ENCODE results near the gene CLCF1.

CLCF1 gene

DNA sequence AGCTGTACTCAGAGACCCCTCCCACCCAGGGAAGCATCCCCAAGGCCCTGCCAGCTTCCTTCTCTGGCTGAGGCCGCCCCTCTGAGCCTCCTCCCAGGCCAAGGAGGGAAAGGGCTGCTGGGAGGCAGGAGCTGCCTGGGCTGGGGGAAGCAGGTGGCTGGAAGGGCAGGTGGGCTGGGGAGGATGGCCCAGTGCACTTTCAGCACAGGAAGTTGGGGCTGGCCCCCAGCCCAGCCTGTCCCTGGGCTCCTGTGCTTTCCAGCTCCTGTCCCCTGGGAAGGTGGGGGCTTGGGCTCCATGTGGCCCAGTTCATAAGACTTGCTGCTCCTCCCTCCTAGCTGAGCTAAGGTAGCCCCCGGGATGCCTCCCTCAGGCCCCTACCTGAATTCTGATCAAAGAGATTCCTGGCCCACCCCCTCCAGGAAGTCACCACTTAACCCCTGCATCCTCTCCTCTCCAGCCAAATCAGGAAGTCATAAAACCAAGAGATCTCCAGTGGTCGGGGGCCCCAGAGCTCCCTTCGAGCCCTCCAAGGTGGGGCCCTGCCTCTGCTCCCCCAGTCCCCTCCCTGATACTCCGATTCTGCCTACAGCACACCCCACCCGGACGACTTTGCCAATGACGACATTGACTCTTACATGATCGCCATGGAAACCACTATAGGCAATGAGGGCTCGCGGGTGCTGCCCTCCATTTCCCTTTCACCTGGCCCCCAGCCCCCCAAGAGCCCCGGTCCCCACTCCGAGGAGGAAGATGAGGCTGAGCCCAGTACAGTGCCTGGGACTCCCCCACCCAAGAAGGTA, 23.4 kb upstream of the CLCF1 start:
- no peak overlapping the region for H3K27ac ChIP-seq
- DNase-seq (ENCODE audit: low read depth, low spot score) = no peak

DNA sequence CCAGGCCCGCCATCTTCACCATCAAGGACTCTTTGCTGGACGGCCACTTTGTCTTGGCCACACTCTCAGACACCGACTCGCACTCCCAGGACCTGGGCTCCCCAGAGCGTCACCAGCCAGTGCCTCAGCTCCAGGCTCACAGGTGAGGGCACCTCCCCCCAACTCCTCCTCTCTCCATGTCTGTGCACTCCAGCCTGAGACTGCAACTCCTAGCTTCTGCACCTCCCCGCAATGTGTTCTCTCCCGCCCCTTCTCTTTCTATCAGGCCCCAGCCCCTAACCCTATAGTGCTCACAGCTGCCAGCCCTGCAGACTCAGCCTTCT, 22.8 kb upstream of the CLCF1 start:
- DNase-seq (ENCODE audit: low read depth, low spot score) = no peak
- H3K27ac ChIP-seq = no peak overlapping the region

DNA sequence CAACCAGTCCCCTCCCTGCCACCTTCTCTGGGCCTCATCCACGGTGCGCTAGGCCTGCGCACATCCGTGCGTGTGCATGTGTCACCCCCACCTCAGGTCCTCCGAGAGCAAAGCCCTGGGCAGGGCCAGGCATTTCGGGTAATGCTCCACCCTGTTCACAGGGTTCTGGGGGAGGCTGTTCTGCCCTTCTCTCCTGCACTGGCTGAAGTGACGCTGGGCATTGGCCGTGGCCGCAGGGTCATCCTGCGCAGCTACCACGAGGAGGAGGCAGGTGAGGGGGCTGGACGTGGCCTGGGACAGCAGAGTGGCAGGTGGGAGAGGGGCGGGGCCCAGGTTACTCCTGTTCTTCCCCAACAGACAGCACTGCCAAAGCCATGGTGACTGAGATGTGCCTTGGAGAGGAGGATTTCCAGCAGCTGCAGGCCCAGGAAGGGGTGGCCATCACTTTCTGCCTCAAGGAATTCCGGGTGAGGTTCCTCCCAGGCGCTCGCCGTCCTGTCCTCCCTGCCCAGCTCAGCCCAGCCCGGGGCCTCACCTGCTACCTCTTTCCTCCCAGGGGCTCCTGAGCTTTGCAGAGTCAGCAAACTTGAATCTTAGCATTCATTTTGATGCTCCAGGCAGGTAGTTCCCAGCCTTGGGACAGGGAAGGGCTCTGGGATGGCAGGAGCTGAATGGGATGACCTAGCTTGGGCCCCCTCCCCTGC, 22.3 kb upstream of the CLCF1 start:
- no peak overlapping the region for H3K27ac ChIP-seq
- no peak for DNase-seq (ENCODE audit: low read depth, low spot score)

DNA sequence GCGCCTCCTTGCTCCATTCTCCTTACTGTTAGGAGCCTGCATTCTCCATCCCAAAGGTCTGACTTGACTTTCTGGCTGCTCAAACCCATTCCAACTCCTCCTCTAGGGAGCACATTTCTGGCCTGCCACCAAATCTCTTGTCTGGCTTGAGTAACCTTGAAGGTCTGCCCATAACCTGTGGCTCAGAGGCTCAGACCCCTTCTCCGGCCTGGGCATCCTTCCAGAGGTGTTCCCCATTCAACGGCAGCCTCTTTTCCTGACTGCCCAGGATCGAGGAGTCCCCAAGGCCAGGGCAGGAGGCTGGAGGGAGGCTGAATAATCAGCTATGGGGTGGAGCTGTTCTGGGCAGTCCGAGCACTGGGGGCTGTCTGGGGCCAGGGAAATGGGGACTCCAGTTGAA, 20.6 kb upstream of the CLCF1 start:
- no peak for DNase-seq (ENCODE audit: low read depth, low spot score)
- no peak overlapping the region for H3K27ac ChIP-seq

DNA sequence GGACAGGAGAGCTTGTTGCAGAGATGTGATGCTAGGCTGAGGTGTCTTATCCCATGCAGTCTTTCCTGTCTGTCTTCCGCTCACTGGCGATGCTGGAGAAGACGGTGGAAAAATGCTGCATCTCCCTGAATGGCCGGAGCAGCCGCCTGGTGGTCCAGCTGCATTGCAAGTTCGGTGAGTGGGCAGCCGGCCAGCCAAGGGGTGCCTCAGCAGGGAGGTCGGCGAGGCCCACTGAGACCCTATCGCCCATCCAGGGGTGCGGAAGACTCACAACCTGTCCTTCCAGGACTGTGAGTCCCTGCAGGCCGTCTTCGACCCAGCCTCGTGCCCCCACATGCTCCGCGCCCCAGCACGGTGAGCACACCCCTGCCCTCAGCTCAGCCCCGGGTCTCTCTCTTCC, 20.0 kb upstream of the CLCF1 start:
- no peak overlapping the region for H3K27ac ChIP-seq
- DNase-seq (ENCODE audit: low read depth, low spot score) = no peak

DNA sequence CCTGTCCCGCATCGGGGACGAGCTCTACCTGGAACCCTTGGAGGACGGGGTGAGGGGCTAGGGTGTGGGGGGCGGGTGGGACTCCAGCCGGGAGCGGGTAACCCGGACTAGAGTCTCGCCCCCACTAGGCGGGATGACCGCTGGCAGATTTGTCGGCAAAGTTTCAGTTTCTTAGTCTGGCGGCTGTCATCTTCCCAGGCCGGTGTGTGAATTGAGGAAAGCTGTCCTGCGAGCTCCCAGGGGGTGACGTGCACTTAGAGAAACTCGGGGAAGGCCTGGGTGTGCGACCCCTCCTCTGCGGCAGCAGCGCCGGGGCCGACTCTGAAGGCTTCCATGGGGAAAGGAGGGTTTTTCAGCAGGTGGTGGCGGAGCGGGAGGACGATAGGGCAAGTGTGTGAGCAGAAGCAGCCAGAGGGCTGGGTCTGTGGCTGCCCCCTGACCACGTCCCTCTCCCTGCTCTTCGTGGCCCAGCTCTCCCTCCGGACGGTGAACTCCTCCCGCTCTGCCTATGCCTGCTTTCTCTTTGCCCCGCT, 18.9 kb upstream of the CLCF1 start:
- no peak for DNase-seq (ENCODE audit: low read depth, low spot score)
- no peak overlapping the region for H3K27ac ChIP-seq

DNA sequence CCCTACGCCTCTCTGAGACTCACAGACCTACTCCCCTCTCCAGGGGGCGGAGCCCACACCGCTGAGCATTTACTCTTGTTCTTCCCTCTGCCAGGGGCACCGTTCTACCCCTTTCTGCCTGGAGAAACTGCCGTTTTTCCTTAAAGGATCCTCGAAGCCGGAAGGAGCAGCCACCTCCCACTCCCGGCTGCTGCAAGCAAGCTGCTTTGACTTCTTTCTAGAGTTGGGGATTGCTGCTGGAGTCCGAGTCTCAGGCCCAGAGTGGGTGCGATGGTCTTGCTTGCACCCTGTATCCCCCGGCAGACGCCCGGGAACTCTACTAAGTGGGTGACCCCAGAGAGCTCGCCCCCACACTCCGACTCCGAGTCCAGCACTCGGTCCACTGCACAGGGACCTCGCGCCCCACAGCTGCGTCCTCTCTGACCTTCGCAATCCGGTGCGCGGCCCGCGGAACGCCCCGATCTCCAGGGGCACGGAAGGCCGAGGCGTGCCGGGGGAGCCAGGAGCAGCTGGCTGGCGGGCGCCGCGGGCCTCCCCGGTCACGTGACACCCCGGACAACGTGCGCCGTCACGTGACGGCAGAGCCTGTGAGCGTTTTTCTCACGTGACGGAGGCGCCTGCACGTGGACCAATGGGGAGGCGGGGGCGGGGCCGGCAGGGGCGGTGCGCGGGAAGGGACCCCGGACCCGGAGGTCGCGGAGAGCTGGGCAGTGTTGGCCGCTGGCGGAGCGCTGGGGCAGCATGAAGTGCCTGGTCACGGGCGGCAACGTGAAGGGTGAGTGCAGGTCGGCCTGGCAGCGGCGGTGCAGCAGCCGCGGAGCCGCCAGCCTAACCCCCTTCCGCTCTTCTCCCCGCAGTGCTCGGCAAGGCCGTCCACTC, 18.1 kb upstream of the CLCF1 start, which contains the start of gene RAD9A:
RAD9A (plus strand) TSS at position 683 of the 879 bp plus-strand sequence; CDS start at position 742, 59 bp downstream.
- DNase-seq (ENCODE audit: low read depth, low spot score) = no peak
- H3K27ac ChIP-seq = peak within 1 kb of the TSS; percentile 35

DNA sequence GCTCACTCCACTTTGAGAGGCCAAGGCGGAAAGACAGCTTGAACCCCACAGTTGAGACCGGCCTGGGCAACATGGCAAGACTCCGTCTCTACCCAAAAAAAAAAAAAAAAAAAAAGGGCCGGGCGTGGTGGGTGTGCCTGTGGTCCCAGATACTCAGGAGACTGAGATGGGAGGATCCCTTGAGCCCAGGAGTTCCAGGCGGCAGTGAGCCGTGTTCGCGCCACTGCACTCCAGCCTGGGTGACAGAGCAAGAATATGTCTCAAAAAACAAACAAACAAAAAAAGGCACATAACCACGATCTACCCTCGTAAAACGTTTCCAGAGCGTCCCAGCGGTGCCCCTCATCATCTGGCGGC, 17.5 kb upstream of the CLCF1 start:
- H3K27ac ChIP-seq = peak overlapping the region; percentile 35
- DNase-seq (ENCODE audit: low read depth, low spot score) = no peak

DNA sequence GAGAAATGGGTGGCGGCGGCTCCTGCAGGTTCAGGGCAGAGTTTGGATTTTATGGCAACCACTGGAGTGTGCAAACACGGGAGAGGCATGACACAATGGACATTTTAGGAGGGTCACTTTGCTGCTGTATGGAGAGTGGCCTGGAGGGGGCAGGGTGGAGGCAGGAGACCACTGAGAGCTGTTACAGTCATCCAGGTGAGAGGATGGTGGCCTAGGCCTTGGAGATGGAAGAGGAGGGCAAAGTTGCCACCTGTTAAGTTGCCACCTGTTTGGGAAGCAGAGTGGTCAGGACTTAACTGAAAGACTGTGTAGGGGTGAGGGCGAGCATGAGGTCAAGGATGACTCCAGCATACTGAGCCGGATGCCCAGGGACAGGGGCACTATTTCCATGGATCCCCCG, 16.1 kb upstream of the CLCF1 start:
- H3K27ac ChIP-seq = no peak overlapping the region
- DNase-seq (ENCODE audit: low read depth, low spot score) = no peak

DNA sequence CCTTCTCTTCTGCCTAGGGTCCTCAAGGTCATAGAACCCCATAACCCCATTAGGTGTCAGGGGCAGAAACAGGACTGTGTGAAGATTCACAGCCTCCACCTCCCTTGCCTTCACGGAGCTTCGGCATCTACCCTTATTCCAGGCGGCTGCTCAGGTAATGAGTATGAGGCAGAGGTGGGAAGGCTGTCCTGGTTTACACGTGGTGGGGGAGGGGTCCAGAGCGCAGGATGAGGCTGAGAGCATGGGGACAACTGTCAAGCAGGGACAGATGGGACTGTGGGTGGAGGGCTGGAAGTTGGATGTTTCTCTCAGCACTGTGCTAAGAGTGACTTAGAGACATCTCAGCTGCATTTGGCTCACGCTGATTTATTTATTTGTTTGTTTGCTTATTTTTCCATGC, 14.1 kb upstream of the CLCF1 start:
- no peak for DNase-seq (ENCODE audit: low read depth, low spot score)

DNA sequence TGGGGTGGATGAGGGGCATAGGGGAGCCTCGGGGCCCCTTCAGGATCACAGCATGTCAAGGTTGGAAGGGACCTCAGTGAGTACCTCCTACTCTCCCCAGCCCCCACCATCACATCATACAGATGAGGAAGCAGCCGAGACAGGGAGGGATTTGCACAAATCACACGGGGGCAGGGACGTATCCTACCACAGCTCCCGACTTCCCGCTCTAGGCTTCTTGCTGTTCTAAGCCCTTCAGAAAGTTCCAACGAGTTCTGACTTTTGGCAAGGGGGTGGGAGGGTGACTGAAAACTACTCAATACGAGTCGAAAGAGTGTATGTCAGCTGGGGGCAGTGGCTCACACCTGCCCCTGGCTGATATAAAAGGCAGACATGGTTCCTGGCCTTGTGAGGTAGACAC, 13.7 kb upstream of the CLCF1 start:
- H3K27ac ChIP-seq = no peak overlapping the region
- DNase-seq (ENCODE audit: low read depth, low spot score) = no peak

More for the DNA sequence above, 14.1 kb upstream of the CLCF1 start:
- H3K27ac ChIP-seq = no peak overlapping the region

DNA sequence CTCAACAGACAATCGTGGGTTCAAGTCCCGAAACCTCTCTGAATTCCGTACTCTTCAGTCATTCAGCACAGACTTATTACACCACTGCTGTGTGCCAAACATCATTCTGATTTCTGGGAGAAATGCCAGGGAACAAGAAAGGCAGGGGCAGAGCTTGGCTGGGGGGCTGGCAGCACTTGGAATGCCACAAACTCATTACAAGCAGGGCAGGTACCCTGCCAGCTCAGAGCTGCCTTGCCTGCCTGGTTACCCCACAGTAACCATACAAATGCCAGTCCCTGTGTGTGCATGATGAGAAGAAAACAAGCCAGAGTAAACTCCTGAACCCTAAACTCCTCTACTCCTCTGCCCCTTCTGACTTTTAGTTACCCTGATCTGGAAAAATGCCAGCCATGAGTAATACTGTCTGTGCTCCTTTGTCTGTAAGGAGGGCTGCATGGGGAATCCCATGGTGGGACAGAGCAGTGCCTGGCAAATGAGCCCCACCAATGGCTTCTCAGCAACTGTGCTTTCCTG, 11.5 kb upstream of the CLCF1 start:
- DNase-seq (ENCODE audit: low read depth, low spot score) = no peak
- no peak overlapping the region for H3K27ac ChIP-seq

DNA sequence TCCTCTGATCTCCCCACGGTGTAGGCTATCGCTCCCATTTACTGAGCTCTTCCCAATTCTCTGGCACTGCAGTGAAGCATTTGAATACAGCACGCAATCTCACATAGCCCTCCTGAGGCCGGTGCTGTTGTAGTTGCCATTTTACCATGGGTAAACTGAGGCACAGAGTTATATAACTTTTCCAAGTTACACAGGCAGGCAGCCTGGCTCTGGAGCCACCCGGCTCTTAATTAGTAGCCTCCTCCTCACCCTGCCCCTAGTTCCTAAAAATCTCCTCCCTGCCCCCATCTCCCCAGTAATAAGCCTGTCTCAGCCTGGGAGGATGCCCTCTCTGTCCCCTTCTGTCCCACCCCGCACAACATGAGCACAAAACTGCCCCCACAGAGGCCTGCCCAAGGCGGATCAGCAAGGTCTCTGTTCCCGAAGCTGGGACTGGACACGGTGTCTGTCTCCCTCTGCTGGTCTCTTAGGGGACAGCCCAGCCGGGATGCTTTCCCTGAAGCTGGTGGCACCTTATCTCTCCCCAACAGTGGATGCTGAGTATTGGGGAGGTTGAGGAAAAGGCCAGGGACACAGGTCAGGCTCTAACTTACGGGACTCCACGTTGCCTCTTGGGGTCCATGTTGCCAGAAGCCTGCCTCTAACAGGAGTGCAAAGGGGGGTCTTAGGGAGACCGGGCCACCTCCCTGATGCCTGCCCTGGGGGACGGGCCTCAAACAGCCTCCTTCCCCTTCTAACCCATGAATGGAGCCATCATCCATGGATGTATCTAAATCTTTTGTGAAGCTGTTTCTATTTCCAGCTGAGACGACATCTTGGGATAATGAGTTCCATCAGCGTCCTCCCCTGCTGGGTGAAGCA, 9.1 kb upstream of the CLCF1 start:
- H3K27ac ChIP-seq = no peak overlapping the region
- DNase-seq (ENCODE audit: low read depth, low spot score) = no peak

DNA sequence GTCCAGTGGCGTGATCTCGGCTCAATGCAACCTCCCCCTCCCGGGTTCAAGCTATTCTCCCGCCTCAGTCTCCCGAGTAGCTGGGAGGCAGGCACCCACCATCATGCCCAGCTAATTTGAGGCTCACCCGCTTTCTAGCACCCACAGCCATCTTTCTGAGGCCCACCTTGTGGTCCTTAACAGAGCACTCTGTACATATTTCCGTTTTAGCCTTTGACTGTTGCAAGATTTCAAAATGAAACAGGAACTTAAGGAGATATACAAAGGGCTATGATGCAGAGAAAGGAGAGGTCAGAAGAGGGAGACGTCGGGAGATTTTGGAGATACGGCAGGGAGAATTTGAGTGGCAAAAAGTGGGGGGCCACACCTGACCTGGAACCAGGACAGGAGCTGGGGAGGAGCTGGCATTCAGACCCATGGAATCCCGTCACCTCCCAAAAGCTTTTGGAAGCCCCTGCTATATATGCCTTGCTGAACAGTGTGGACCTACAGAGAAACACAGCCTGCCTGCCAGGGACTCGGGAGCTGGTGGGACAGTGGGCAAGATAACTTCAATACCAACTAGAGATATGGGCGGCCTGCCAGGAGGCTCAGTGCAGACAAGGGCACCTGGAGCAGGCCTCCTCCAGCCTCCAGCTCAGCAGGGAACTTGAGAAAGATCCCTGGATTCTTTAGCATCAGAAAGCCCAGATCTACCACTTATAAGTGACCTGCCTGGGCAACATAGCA, 8.0 kb upstream of the CLCF1 start:
- DNase-seq (ENCODE audit: low read depth, low spot score) = no peak
- H3K27ac ChIP-seq = peak overlapping the region; percentile 56

DNA sequence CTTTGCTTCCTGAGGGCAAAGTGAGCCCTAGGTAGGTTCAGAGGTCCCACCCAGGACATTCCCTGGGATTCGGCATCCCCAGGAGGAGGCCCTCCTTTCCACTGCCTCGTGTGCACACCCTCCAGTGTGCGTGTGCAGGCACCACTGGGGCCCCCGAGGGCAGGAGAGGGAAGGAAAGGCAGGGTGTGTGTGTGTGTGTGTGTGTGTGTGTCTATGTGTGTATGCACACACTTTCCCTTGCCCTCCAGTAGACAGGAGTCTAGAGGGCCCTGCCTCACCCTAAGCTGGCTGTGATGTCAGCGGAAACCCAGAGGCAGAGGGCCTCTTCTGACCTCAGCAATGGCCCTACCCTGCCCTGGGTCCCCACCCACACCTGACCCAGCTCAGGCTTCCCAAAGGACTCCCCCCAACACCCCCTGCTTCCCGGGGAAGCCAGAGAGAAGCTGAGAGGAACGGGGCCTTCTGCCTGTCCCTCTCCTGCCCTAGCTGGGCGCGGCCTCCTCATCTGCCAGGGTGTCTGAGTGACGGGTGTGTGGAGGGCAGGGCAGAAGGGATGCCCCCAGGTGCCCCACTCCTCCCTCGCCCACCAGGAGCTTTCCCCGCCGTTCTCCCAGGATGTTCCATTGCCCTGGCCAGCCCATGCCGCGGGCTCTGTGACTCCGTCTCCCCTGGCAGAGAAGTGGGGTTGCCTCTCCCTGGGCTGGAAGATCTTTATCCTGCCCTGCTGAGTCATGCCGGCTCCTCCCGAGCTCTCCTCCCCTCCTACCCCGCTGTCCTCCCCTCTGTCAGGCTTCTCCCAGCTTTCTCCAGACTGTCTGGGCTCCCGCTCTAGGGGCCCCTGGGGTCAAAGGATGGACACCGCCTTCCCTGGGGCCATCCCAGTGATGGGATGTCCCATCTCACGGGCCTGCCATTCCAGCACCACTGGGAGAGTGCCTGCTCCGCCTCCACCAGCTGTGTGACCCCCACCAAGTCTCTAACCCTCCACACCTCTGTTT, 6.0 kb upstream of the CLCF1 start:
- no peak for DNase-seq (ENCODE audit: low read depth, low spot score)

DNA sequence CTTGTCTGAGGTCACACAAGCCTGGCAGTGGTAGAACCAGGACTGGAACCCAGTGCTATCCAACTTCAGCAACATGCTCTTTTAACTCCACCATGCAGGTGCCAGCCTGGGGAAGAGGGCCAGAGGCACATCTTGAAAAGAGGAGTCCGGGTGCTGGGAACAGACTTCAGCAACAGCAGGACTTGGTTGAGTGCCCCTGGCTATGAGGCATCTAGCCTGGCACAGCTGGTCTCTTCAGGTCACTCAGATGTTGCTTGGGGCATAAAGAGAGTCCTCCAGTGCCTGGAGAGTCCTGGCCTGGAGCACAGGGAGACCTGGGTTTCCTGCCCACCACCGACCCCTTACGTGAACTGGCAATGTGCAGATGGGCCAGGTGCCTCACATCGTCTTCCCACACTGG, 5.1 kb upstream of the CLCF1 start:
- no peak for DNase-seq (ENCODE audit: low read depth, low spot score)
- H3K27ac ChIP-seq = no peak overlapping the region

More for the DNA sequence above, 6.0 kb upstream of the CLCF1 start:
- peak overlapping the region; percentile 56 for H3K27ac ChIP-seq

DNA sequence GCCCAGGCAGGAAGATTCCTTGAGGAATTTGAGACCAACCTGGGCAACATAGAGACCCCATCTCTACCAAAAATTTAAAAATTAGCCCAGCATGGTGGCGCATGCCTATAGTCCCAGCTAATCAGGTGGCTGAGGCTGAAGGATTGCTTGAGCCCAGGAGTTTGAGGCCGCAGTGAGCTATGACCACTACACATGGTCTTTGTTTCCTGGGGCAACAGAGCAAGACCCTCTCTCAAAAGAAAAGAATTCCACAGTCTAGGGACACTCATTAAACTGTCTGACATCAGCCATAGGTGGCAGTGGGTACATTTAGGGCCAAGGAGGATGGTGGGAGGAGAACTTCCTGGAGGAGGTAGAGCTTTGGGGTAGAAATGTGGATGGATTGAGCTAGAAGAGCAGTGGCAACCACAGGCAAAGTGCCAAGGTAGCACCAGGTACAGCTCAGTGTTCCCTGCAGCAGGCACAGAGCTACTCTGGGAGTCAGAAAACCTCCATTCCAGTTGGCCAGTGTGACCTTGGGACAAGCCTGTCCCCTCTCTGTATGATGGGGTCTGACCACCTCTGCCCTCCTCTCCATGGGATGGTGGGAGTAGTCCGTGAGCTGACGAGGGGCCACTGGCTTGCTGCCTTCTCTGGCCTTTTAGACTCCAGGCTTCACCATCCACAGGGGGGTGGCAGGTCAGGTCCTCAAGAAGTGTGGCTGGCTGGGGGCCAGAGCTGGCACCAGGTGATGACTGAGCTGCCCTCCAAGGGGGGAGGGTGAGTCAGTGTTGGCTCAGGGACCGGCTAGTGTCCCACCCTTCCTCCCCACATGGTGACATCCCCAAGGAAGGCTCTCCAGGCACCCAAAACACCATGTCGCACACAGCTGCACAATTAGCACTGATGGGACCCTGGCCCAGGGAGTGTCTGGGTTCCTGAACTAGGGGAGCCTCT, 3.7 kb upstream of the CLCF1 start:
- no peak for DNase-seq (ENCODE audit: low read depth, low spot score)
- peak overlapping the region; percentile 94 for H3K27ac ChIP-seq
